Left lung (tissue), 10 donors: ENCODE results near the gene KITLG. TPM values are rescaled to one million over a fixed set of nuclear protein-coding genes. Genes with fewer than 3 reads are reported as not detected.

Experiments
- ATAC-seq: fragments of 200-7000 bp; cut with Tn5 transposase; one replicate; pipeline ENCODE4 v1.9.1; 2020; ENCODE audit warnings: moderate library complexity
- DNase-seq, 4 donors: peaks; one replicate each; pipeline ENCODE4 v3.0.0-alpha.2; 2013 to 2020
- H3K27ac ChIP-seq, 2 donors: fragments of 200-600 bp; sonication (generic) in 1 of 2; one replicate each; pipeline versions ENCODE4 v1.5.0 to v1.8.0; 2020 to 2021
- H3K27me3 ChIP-seq, 2 donors: fragments of 200-600 bp; sonication (generic) in 1 of 2; one replicate each; pipeline versions ENCODE4 v1.5.0 to v1.8.0; 2020 to 2021
- H3K36me3 ChIP-seq, 2 donors: fragments of 200-600 bp; sonication (generic) in 1 of 2; one replicate each; pipeline versions ENCODE4 v1.5.0 to v1.8.0; 2020 to 2021
- H3K4me1 ChIP-seq, 2 donors: fragments of 200-600 bp; one replicate each; pipeline ENCODE4 v1.8.0; 2021
- H3K4me3 ChIP-seq, 2 donors: fragments of 200-600 bp; sonication (generic) in 1 of 2; one replicate each; pipeline versions ENCODE4 v1.5.0 to v1.8.0; 2020 to 2021; ENCODE audit warnings: mild to moderate bottlenecking in 1 of 2
- H3K9me3 ChIP-seq, 2 donors: fragments of 200-600 bp; sonication (generic) in 1 of 2; one replicate each; pipeline versions ENCODE4 v1.5.0 to v1.8.0; 2020 to 2021
- CTCF ChIP-seq, 2 donors: fragments of 200-600 bp; sonication (generic) in 1 of 2; IDR thresholded peaks; one replicate each; pipeline versions ENCODE4 v1.5.0 to v1.8.0; 2021; ENCODE audit warnings: antibody characterized with exemption in 2 of 2
- intact Hi-C, 2 donors: fragments of 100-400 bp; cut with DNase I; formaldehyde crosslinking; loops; one replicate each; pipeline versions ENCODE4 v1.11.2 to v1.14.2; 2022
- polyA plus RNA-seq, 6 donors: library from polyadenylated mRNA; unstranded; fragments of 120-200 nt; gene quantifications; one replicate each; pipeline ENCODE4 v1.2.1, GENCODE V29; 2013; ENCODE audit not compliant: insufficient read length in 6 of 6
- total RNA-seq, 2 donors: library from RNA; stranded (reverse); fragmentation: NEBNext Ultra II Directional; extraction: Animal tissue kit (Norgen Biotek cat#: 25700); gene quantifications; one replicate each; pipeline ENCODE4 v1.2.1, GENCODE V29; 2021
- donor health status: DM: no; HTN: yes; CAD: no.
- donor health status: DM: no; HTN: no; CAD: no.

KITLG gene
- total and polyA plus RNA-seq, 8 donors = 35.6 to 69.1 (median 40.3) TPM

- peak; percentile 20 for ATAC-seq
- Histone ChIP-seq H3K27me3 (peaks cover 0 to 41% of the 10 kb centered on the region in 2 donors), H3K4me1 (peaks cover 12 to 20% of the 10 kb centered on the region in 2 donors), H3K9me3 (no peaks in the 10 kb centered on the region), H3K4me3 (peak overlapping the region; percentile 54 to 68), H3K36me3 (no peaks in the 10 kb centered on the region), H3K27ac (peak overlapping the region; percentile 81 to 86)
- TF ChIP-seq CTCF (IDR thresholded peaks at IDR 0.05) = no peak
- intact Hi-C loops = no loop called here
- DNase-seq = no peak
Observed at GRCh38 chr12:88578276-88579160, 1.8 kb downstream of the KITLG start.

GRCh38 chr12:88577537-88577936 is 2.7 kb downstream of the KITLG start:
- Histone ChIP-seq H3K4me3 (peak overlapping the region; percentile 54 to 68), H3K4me1 (peaks cover 18 to 23% of the 10 kb centered on the region in 2 donors), H3K9me3 (no peaks in the 10 kb centered on the region), H3K36me3 (no peaks in the 10 kb centered on the region), H3K27ac (no peak overlapping the region), H3K27me3 (peaks cover 0 to 41% of the 10 kb centered on the region in 2 donors)
- intact Hi-C loops = no loop called here
- DNase-seq (no peak), ATAC-seq (peak; percentile 6)
- peak in 1 of 2 donors; percentile 18 for TF ChIP-seq CTCF (IDR thresholded peaks at IDR 0.05)

- H3K9me3 ChIP-seq = no peaks in the 10 kb centered on the region
- TF ChIP-seq CTCF (IDR thresholded peaks at IDR 0.05) = no peak
- ATAC-seq (no peak), DNase-seq (no peak)
- H3K4me3 ChIP-seq = peak overlapping the region in 1 of 2 donors; percentile 68
- peak overlapping the region in 1 of 2 donors; percentile 43 for H3K27ac ChIP-seq
- intact Hi-C loops = no loop called here
- H3K4me1 ChIP-seq = peaks cover 23% of the 10 kb centered on the region in 2 donors
- H3K27me3 ChIP-seq = peaks cover 0 to 36% of the 10 kb centered on the region in 2 donors
- no peaks in the 10 kb centered on the region for H3K36me3 ChIP-seq
Observed at GRCh38 chr12:88576866-88577265, 3.4 kb downstream of the KITLG start.

- Histone ChIP-seq H3K4me3 (no peak overlapping the region), H3K36me3 (no peaks in the 10 kb centered on the region), H3K4me1 (peaks cover 30 to 32% of the 10 kb centered on the region in 2 donors), H3K27me3 (peaks cover 0 to 22% of the 10 kb centered on the region in 2 donors), H3K9me3 (no peaks in the 10 kb centered on the region), H3K27ac (peak overlapping the region in 1 of 2 donors; percentile 33)
- DNase-seq (no peak), ATAC-seq (no peak)
- intact Hi-C loops = no loop called here
- no peak for TF ChIP-seq CTCF (IDR thresholded peaks at IDR 0.05)
Observed at GRCh38 chr12:88575361-88575970, 4.8 kb downstream of the KITLG start.

- DNase-seq = no peak
- TF ChIP-seq CTCF (IDR thresholded peaks at IDR 0.05) = no peak
- peak overlapping the region in 1 of 2 donors; percentile 33 for H3K27ac ChIP-seq
- H3K4me3 ChIP-seq = no peak overlapping the region
- H3K27me3 ChIP-seq = peaks cover 0 to 10% of the 10 kb centered on the region in 2 donors
- peaks cover 30 to 37% of the 10 kb centered on the region in 2 donors for H3K4me1 ChIP-seq
- no peak for ATAC-seq
- H3K36me3 ChIP-seq = no peaks in the 10 kb centered on the region
- intact Hi-C loops = no loop called here
- no peaks in the 10 kb centered on the region for H3K9me3 ChIP-seq
Observed at GRCh38 chr12:88574278-88574677, 6.0 kb downstream of the KITLG start.
